ENCODE measurements around the gene DMD. TPM values are rescaled to one million over a fixed set of nuclear protein-coding genes. Genes with fewer than 3 reads are reported as not detected.

The DMD gene
- total RNA-seq, 6 experiments from 2014 or later = 18.7 to 43.4 (median 32.9) TPM

DNA sequence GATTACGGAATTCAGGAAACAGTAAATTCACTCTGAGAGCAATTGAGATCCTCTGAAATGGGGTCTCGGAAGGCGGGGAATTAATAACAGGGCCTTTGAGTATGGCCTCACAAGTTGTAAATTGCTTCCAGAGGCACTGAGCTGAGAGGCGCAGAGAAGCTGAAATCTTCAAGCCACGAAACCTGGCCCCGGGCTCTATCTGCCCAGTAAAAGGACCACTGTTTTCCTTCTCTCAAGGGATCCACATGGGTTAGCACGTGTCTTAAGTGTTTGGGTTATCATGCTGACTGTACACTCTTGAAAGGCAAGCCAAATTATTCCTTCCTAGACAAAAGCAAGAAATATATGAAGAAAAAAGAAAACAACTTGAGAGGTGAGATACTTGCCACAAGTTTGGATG, 1126.6 kb downstream of the DMD start:
- WGBS (ENCODE audit: insufficient coverage, low coverage, low lambda C conversion rate, missing lambda C conversion rate) = 80% methylated on average over 7 of the region's 7 CpGs

GRCh38 chrX:32048285-32048684, 1163.1 kb downstream of the DMD start:
- Histone ChIP-seq H3K36me3 (no peaks in the 10 kb centered on the region), H3K9me3 (no peaks in the 10 kb centered on the region), H3K4me3 (no peak overlapping the region), H3K4me1 (no peaks in the 10 kb centered on the region), H3K27me3 (no peaks in the 10 kb centered on the region), H3K27ac (no peak overlapping the region)
- TF ChIP-seq POLR2A (IDR thresholded peaks at IDR 0.05) = no peak
- TF ChIP-seq, protein P1, sequence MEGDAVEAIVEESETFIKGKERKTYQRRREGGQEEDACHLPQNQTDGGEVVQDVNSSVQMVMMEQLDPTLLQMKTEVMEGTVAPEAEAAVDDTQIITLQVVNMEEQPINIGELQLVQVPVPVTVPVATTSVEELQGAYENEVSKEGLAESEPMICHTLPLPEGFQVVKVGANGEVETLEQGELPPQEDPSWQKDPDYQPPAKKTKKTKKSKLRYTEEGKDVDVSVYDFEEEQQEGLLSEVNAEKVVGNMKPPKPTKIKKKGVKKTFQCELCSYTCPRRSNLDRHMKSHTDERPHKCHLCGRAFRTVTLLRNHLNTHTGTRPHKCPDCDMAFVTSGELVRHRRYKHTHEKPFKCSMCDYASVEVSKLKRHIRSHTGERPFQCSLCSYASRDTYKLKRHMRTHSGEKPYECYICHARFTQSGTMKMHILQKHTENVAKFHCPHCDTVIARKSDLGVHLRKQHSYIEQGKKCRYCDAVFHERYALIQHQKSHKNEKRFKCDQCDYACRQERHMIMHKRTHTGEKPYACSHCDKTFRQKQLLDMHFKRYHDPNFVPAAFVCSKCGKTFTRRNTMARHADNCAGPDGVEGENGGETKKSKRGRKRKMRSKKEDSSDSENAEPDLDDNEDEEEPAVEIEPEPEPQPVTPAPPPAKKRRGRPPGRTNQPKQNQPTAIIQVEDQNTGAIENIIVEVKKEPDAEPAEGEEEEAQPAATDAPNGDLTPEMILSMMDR (IDR thresholded peaks at IDR 0.05) = no peak
- 43% methylated on average over 3 of the region's 3 CpGs for WGBS (ENCODE audit: insufficient coverage, low coverage, low lambda C conversion rate, missing lambda C conversion rate)
- no peak for ATAC-seq
- no peak for DNase-seq
- intact Hi-C loops (cut with DNase I) = no loop called here

More for the DNA sequence above, 1126.6 kb downstream of the DMD start:
- no peak overlapping the region for H3K4me3 ChIP-seq
- intact Hi-C loops (cut with DNase I) = no loop called here
- ATAC-seq (no peak), DNase-seq (no peak)
- TF ChIP-seq, protein P1 (IDR thresholded peaks at IDR 0.05) = no peak
- TF ChIP-seq POLR2A (IDR thresholded peaks at IDR 0.05) = no peak
- H3K9me3 ChIP-seq = no peaks in the 10 kb centered on the region
- H3K27ac ChIP-seq = no peak overlapping the region
- no peaks in the 10 kb centered on the region for H3K36me3 ChIP-seq
- no peaks in the 10 kb centered on the region for H3K27me3 ChIP-seq
- H3K4me1 ChIP-seq = no peaks in the 10 kb centered on the region

DNA sequence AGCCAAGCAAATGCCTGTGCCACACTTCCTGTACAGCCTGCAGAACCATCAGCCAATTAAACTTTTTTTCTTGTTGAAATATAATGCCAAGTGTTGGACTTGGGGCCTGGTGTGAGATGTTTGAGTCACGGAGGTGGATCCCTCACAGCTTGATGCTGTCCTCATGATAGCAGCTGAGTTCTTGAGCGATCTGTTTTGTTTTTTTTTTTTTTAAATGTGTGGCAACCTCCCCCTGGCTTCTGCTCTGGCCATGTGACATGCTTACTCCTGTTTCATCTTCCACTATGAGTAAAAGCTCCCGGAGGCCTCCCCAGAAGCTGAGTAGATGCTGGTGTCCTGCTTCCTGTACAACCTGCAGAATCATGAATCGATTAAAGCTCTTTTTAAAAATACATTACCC, 1166.2 kb downstream of the DMD start:
- Histone ChIP-seq H3K27me3 (no peaks in the 10 kb centered on the region), H3K36me3 (no peaks in the 10 kb centered on the region), H3K27ac (no peak overlapping the region), H3K4me1 (no peaks in the 10 kb centered on the region), H3K9me3 (no peaks in the 10 kb centered on the region), H3K4me3 (no peak overlapping the region)
- ATAC-seq = no peak
- no peak for DNase-seq
- no peak for TF ChIP-seq POLR2A (IDR thresholded peaks at IDR 0.05)
- TF ChIP-seq, protein P1 (IDR thresholded peaks at IDR 0.05) = no peak
- 54% methylated on average over 4 of the region's 4 CpGs for whole genome bisulfite sequencing (ENCODE audit: insufficient coverage, low coverage, low lambda C conversion rate, missing lambda C conversion rate)
- intact Hi-C loops (cut with DNase I) = no loop called here

- TF ChIP-seq, protein P1 (IDR thresholded peaks at IDR 0.05) = no peak
- no peak for TF ChIP-seq POLR2A (IDR thresholded peaks at IDR 0.05)
- Histone ChIP-seq H3K27me3 (no peaks in the 10 kb centered on the region), H3K27ac (no peak overlapping the region), H3K4me3 (no peak overlapping the region), H3K36me3 (no peaks in the 10 kb centered on the region), H3K4me1 (no peaks in the 10 kb centered on the region), H3K9me3 (no peaks in the 10 kb centered on the region)
- intact Hi-C loops (cut with DNase I) = no loop called here
- 48% methylated on average over 2 of the region's 4 CpGs for WGBS (ENCODE audit: insufficient coverage, low coverage, low lambda C conversion rate, missing lambda C conversion rate)
- ATAC-seq = no peak
- no peak for DNase-seq
Observed at GRCh38 chrX:32041181-32041580, 1170.2 kb downstream of the DMD start.

- H3K4me1 ChIP-seq = no peaks in the 10 kb centered on the region
- H3K27ac ChIP-seq = no peak overlapping the region
- no peak for DNase-seq
- 34% methylated on average over 3 of the region's 3 CpGs for WGBS (ENCODE audit: insufficient coverage, low coverage, low lambda C conversion rate, missing lambda C conversion rate)
- no peak overlapping the region for H3K4me3 ChIP-seq
- ATAC-seq = no peak
- no peaks in the 10 kb centered on the region for H3K36me3 ChIP-seq
- no peaks in the 10 kb centered on the region for H3K27me3 ChIP-seq
- no peaks in the 10 kb centered on the region for H3K9me3 ChIP-seq
- intact Hi-C loops (cut with DNase I) = no loop called here
- TF ChIP-seq POLR2A (IDR thresholded peaks at IDR 0.05) = no peak
- TF ChIP-seq, protein P1 (IDR thresholded peaks at IDR 0.05) = no peak
Observed at GRCh38 chrX:32026772-32027171, 1184.6 kb downstream of the DMD start.
